HG02678 (cell line): Measurements from ENCODE around the gene BCAT1.
"Not testable (repeated sequence)": the region's sequence is repeated elsewhere in the genome, so short reads cannot be mapped to it uniquely, and the experiment has no call there.

Source experiments
- ATAC-seq: cut with Tn5 transposase; IDR thresholded peaks from one replicate; pipeline ENCODE4 v1.9.1; 2021; ENCODE audit warnings: mild to moderate bottlenecking, moderate library complexity; ENCODE audit not compliant: unreplicated experiment

BCAT1 gene

DNA sequence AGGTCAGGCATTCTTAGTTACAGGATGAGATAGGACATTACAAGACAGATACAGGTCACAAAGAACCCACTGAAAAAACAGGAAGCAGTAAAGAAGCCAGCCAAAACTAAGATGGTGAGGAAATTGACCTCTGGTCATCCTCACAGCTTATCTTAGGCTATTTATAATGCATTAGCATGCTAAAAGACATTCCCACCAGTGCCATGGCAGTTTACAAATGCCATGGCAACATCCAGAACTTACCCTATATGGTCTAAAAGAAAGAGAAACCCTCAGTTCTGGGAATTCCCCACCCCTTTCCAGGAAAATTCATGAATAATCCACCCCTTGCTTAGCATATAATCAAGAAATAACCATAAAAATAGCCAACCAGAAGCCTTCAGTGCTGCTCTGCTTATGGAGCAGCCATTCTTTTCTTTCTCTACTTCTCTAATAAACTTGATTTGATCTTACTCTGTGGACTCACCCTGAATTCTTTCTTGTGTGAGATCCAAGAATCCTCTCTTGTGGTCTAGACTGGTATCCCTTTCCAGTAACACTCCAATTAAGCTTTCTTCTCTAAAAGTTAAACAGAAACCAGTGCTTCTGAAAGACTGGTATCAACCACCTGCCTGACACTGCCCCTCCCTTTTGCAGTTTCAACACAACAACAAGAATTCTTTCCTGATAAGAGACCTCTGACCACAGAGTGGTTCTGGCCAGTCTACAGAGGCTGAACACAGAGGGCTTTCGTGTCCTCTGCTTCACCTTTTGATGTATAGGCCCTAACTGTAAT, 86.9 kb downstream of the BCAT1 start:
- ATAC-seq: peak; percentile 80

DNA sequence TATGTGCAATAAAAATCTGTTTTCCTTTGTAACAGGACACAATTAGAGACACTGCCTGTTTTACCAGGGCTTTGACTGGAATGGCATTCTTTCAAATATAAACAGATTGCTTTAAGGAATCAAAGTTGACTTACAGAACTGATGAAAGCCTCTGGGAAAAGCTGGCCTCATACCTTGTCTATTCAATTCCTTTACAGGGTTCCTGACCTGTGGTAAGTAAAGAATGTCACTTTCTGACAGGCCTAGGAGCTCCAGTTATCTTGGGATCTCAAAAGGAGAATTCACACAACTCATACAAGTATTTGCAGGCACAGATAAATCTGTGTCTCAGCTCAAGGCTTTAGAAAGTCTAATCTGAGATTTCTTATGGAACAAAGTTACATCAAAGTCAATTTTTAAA, 88.4 kb downstream of the BCAT1 start:
- no peak for ATAC-seq

DNA sequence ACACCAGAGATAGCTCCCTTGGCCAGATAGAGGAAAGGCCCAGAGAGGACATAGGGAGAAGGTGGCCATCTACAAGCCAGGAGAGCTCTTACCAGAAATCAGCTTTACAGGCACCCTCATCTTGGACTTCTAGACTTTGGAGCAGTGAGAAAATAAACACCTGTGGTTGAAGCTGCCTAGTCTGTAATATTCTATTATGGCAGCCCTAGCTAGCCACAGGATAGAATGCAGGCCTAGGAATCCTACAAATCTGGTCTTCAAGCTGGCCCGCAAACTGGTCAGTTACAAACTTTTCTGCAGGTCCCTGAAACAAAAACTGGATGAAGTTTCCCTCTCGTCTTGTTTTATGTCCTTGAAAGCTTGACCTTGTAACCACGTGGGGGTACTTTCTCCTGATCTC, 92.4 kb downstream of the BCAT1 start:
- no peak for ATAC-seq

DNA sequence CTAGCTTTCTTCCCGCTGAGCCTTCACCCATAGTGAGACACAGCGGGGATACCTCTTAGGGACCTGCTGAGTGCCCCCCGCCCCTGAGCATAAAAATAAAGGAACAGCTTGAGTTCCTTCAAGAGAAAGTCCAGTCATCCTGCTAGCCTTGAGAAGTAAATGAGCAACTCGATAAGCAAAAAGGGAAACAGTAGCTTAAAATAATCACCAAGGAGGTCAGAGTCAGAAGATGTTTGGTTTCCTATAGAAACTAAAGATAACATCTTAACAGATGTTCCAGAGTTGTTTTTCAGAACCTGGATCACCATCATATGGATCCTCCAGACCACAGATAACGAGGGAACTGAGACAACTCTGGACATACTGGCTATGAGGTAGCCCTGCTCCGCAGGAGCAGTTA, 94.0 kb downstream of the BCAT1 start:
- no peak for ATAC-seq

DNA sequence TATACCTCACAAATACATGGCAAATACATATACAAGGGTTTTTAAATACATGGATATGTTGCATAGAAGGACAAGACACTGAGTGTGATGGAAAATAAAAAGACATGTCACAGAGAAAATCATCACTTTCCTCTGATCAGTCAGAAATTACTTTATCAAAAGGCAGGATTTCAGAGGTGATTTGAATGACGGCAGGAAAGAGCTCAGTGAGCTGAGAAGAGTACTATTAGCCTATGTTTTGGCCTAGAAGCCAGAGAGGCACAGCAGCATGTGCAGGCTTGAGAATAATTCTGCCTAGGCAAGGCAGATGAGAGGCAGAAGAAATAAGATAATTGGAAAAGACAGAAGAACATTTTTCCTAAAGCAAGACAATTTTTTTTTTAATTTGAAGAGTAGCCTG, 94.9 kb downstream of the BCAT1 start:
- ATAC-seq: no peak

DNA sequence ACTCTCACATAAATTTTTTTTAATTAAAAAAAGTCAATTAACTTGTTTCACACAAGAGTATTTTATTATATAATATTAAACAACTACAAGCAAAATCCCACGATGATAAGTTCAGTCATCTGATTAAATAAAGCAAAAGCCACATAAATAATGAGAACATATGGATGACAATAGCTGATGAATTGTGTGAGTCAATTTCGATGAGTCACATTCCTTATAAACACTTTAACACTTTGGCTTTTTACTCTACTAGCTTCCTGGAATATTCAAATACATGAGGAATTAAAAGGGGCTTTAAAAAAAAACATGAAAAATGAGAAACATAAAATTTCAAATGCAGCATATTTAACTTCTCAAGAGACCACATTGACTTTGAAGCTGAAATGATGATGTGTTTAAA, 95.3 kb downstream of the BCAT1 start:
- ATAC-seq: no peak

DNA sequence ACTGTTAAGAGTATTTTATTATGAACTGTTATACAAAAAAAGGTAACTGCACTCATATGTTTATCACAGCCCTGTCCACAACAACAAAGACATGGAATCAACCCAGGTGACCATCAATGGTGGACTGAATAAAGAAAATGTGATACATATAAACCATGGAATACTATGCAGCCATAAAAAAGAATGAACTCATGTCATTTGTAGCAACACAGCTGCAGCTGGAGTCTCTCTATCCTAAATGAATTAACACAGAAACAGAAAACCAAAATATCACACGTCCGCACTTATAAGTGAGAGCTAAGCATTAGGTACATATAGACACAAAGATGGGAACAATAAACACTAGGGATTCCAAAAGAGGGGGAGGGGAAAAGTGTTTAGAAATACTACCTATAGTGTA, 95.8 kb downstream of the BCAT1 start:
- ATAC-seq: no peak

DNA sequence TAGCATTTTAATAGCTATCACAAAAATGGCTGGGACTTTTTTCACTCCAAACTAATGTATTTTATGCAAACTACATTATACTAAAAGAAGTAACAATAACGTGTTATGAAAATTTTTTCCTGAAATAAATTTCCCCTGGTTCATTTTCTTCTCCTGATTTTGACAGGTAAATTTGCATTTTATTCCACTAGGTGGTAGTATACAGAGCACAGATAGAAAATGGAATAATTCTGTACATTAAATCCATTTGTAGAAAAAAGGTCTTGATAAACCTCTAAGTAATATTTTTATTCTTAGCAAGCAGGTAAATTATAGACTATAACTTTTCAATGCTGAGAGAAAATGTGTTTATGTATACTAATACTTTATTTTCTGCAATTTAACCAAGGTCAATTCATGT, 96.5 kb downstream of the BCAT1 start:
- ATAC-seq: no peak

DNA sequence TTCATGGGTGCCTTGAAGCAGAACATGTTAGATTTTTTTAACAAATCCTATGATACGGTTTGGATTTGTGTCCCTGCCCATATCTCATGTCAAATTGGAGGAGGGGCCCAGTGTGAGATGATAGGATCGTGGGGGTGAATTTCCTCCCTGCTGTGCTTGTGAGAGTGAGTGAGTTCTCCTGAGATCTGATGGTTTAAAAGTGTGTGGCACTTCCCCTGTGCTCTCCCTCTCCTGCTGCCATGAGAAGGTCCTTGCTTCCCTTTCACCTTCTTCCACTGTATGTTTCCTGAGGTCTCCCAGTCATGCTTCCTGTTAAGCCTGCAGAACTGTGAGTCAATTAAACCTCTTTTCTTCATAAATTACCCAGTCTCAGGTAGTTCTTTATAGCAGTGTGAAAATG, 97.0 kb downstream of the BCAT1 start:
- ATAC-seq: not testable (repeated sequence)

DNA sequence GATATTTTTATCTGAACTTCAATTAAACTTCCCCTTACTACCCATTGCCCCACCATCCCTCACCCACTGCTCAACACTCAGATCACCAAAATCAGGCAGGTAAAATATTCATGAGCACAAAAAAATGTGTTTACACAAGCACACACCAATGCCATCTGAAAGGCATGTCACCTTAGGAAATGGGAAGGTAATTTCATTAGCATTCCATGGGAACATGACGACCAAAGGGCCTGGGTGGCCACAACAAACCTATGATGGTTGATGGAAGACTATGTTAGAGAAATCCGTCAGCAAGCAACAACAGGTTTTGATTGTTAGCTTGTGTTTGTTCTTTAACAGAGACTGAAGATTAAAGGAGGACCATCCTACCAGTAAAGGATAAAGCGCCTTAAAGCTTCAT, 97.6 kb downstream of the BCAT1 start:
- no peak for ATAC-seq

DNA sequence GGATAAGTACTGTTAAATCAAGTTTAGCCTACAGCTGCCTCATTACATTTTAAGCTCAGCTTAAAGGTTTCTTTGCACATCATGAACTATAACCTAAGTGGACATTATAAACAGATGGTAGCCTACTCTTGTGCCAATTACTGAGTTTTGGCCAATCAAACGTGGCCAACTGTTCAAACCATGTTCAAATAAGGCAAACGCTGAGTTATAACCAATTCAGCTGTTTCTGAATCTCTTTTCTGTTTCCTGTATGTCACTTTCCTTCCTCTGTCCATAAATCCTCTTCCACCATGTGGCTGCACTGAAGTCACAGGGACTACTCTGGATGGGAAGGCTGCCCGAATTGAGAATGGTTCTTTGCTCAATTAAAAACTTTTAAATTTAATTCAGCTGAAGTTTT, 98.4 kb downstream of the BCAT1 start:
- no peak for ATAC-seq

DNA sequence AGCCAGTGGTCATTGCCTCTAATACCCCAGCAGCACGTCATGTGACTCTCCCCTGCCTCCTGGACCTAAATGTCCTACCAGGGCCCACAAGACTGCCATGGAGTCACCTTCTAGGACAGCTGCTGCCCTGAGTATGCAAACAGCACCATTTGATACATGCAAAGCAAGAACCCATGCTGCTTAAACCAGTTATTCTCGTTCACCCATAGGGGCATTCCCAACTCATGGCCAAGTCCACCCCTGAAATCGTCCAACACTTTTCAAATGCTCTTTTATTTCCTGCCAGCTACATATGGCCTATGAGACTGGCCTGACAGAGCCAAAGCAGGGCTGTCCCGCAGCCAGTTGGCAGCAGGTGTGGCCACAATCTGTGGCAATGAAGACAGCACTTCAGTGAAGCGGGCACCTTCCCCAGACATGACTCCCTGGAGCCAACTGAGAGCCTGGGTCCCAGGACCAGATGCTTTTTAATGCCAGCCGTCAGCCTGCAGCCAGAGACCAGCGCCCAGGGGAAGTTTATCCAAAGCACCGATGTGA, 99.9 kb downstream of the BCAT1 start:
- no peak for ATAC-seq

DNA sequence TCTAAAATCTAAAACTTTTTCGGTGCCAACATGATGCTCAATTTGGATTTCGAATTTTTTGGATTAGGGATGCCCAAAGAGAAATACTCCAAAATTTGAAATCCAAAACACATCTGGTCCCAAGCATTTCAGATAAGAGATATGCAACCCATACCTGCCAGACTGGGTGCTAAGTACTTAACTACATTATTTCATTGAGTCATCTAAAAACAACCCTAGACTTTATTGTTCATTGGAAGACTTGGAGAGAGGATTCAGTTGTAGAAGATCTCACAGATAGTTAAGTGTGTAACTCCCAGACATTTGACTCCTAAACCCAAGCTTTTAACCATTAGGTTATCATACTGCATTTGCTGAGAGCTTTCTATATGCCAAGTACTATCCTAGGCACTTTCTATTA, 102.2 kb downstream of the BCAT1 start:
- no peak for ATAC-seq

DNA sequence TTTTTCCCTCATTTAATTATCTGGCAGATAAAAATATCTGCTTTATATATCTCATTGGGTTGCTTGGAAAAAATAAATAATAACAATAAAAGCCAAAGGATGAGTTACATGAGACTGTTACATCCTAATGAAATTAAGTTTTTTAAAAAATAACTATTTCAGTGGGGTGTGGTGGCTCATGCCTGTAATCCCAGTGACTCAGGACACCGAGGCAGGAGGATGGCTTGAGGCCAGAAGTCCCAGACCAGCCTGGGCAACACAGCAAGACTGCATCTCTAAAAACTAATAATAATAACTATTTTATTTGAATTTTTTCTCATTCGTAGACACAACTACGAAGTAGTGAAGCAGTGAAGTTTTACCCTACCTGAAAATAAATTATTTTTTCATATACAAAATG, 103.3 kb downstream of the BCAT1 start:
- ATAC-seq: no peak

DNA sequence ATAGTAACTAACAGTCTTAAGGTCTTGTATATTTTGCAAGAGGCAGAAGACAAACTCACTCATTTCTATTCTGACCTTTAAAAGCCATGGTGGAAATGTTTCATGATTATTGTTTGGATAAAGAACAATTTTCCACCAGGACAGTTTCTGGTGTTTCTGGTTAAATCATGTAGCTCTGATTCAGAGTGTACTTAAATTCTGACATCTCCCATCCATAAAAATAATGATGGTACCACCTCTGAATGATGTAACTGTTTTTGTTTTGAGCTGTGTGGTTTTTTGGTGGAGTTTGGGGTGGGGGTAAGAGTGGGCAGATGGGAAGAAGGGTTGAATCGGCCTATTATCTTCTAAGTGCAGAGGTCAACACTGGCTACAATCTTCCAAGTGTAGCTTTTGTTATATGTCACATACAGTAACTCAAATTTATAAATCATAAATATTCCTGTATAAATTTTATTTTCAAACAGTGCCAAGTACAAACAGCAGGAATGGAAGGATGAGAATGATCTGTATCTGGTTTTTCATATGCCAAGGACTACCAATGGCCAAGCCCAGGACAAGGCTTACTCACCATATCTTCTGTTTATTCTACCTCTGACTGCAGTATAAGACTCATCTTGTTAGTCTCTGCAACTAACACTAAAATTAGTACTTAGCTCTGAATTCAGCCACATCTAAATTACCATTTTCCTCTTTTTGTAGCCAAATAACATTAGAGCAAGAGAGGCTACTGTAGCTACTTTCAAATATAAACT, 108.7 kb downstream of the BCAT1 start:
- no peak for ATAC-seq

DNA sequence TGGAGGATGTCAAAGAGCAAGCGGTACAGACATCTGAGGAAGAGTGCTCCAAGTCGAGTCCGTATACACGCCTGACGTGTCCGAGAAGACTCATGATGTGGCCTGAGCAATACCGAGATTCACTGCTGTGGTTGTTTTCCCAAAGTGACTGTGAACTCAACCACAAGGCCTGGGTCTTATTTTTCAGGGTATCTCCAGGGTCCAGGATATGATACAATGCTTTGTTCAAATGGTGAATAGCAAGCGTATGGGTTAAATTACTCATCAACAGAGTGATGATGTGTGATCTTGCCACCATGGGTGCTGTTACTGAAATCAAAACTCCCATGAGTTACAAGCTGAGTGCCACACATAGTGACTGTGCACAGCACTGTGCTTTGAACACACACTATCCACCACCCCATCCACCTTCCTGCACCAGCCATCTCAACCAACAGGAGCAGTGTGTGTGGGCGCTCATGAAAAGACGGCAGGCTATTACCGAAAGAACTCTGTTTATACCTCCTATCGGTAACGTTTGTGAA, 109.6 kb downstream of the BCAT1 start:
- ATAC-seq: peak; percentile 81

DNA sequence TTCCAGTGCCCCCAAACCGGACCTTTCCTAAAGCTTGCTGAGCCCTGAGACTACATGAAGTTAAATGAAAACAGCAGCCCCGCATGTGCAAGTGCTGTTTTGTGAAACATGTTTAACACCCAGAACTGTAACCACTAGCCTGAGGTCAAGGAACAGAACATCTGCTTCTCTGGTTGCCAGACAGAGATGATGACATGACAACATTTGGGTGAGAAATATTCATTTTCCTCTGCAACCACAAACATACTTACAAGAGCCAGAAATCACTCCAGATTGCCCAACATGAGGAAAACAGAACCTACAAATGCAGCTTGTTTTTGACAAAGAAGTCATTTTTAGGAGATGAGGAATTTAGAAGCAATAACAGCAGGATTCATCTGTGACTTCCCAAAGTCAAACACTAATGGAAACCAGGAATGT, 110.4 kb downstream of the BCAT1 start:
- ATAC-seq: peak; percentile 58

DNA sequence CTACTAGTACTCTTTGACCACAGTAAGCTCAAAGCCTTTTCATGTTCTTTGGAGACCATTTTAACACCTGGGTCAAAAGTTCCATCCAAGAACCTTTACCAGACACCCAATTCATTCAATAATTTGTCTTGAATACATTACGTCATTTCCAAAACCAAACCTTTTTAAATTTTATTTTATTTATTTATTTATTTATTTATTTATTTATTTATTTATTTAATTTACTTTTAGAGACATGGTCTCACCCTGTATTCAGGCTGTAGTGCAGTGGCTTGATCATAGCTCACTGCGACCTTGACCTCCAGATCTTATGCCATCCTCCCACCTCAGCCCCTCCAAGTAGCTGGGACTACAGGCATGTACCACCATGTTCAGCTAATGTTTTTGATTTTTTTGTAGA, 113.5 kb downstream of the BCAT1 start:
- no peak for ATAC-seq

DNA sequence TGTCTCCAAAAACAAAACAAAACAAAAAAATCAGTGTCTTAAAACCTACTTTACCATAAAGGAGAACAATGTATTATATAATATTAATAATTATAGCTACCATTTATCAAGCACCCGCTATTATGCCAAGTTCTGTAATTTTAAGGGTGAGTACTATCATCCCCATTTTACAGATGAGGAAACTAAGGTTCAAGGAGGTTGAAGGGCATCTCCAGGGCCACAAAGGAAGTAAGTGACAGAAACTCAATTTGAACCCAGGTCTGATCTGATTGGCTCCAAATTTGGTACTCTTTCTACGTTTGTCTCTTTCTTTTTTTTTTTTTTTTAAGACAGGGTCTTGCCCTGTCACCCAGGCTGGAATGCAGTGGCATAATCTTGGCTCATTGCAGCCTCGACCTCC, 115.4 kb downstream of the BCAT1 start:
- no peak for ATAC-seq

DNA sequence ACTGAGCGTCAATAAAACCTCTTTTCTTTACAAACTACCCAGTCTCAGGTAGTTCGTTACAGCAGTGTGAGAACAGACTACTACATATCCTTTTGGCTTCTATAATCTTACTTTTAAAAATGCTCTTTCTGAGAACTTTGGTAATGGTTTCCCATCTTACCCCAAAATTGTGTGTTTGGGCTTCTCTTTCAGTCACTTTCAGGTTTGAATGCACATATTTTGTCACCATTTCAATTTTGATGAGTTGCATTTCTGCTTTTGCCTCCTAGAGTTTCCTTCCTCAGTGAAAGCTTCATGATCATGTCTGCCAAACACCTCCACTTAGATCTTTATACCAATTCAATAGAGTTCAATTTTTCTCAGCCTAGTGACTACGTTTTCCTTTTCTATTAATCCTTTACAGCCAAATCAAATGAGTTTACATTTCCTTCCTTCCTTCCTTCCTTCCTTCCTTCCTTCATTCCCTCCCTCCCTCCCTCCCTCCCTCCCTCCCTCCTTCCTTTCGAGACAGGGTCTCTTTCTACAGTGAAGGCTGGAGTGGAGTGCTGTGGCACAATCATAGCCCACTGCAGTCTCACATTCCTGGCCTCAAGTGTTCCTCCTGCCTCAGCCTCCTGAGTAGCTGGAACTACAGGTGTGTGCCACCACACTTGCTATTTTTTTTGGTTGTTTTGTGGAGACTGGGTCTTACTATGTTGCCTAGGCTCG, 124.9 kb downstream of the BCAT1 start:
- no peak for ATAC-seq

DNA sequence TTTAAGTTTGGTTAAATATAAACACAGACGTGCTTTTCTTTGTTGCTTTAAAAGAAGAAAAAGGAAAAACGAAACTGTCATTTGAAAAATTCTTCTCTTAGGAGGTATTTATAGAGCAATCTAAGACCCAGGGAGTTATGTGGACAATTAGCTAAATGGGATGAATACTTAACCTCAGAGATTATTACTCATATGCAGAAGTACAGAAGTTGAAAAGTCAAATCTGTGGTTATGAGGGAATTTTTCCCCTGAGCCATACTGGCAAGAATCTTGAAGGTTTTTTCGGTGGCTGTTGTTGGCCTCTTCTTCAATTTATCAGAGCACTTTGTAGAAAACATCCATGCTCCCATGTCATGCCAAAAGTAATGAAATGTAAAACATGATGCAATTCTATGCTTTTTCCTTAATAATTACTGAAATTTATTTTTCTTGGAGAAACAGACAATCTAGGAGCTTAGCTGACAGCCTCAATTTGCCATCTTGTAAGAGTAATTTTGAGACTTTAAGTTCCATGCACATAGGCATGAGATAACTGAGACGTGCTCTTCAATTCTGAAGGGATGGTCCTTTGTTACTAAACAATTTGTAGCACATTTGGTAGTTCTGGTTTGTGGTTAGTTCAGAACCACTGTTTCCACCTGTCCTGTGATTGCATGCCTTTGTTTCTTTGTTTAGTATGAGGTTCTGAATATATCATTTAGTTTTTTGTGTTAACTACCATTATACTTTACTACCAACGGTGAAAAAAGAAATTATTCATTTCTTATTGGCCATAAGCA, 126.6 kb downstream of the BCAT1 start:
- peak; percentile 75 for ATAC-seq
